Stimulated activated CD4-positive, alpha-beta T cell treated with anti-CD3 and anti-CD28 coated beads, Interleukin-1b, Interleukin-23, amount 100 ng/mL, for 1 hour (primary cell): ENCODE results near the gene ZMIZ2.
"Not testable (repeated sequence)": the region's sequence is repeated elsewhere in the genome, so short reads cannot be mapped to it uniquely, and the experiment has no call there.

ENCODE experiments used
- DNase-seq, 2 donors: peaks; one replicate each; pipeline ENCODE4 v3.0.0-alpha.2; 2020; ENCODE audit warnings: low read depth in 2 of 2

ZMIZ2 gene

GRCh38 chr7:44748045-44748947 lies at the start of gene ZMIZ2:
Gene ZMIZ2 (plus strand): TSS chr7:44748847. CDS start chr7:44756250, 7,403 bp downstream.
- DNase-seq = peak; percentile 86 to 88

DNA sequence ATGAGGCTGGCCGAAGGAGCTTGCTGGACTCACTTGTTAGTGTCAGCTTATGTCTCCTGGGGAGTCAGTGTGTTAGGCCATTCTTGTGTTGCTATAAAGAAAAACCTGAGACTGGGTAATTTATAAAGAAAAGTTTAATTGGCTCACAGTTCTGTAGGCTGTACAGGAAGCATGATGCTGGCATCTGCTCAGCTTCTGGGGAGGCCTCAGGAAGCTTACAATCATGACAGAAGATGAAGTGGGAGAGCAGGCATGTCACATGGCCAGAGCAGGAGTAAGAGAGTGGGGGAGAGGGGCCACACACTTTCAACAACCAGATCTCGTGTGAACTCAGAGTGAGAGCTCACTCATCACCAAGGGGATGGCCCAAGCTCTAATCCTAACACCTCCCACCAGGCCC lies 49.0 kb upstream of the ZMIZ2 start:
- DNase-seq = not testable (repeated sequence)

GRCh38 chr7:44700322-44700721 lies 48.3 kb upstream of the ZMIZ2 start:
- no peak for DNase-seq

DNA sequence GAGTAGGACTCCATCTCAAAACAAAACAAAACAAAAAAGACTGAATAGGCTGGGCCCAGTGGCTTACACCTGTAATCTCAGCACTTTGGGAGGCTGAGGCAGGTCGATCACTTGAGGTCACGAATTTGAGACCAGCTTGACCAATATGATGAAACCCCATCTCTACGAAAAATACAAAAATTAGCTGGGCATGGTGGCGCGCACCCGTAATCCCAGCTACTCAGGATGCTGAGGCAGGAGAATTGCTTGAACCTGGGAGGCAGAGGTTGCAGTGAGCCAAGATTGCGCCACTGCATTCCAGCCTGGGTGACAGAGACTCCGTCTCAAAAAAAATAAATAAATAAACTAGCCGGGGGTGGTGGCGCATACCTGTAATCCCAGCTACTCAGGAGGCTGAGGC lies 45.3 kb upstream of the ZMIZ2 start:
- DNase-seq = not testable (repeated sequence)

DNA sequence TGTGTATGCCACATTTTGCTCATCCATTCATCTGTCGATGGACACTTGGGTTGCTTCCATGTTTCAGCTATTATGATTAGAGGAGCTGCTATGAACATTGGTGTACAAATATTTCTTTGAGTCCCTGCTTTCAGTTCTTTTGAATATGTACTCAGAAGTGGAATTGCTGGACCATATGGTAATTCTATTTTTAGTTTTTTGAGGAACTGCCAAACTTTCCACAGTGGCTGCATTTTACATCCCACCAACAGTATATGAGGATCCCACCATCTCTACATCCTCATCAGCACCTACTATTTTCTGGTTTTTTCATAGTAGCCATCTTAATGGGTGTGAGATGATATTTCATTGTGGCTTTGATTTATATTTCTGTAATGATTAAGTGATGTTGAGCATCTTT lies 44.7 kb upstream of the ZMIZ2 start:
- DNase-seq = no peak

DNA sequence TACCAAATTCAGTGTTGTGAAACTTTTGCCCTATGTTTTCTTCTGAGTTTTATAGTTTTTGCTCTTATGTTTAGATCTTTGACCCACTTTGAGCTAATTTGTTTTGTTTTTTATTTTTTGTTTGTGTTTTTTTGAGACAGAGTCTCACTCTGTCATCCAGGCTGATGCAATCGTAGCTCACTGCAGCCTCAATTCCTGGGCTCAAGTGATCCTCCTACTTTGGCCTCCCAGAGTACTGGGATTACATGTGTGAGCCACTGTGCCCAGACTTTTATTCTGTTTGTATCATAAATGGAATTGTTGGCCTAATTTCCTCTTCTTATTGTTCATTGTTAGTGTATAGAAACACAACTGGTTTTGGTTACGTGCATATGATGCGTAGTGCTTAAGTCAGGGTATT lies 43.2 kb upstream of the ZMIZ2 start:
- no peak for DNase-seq

DNA sequence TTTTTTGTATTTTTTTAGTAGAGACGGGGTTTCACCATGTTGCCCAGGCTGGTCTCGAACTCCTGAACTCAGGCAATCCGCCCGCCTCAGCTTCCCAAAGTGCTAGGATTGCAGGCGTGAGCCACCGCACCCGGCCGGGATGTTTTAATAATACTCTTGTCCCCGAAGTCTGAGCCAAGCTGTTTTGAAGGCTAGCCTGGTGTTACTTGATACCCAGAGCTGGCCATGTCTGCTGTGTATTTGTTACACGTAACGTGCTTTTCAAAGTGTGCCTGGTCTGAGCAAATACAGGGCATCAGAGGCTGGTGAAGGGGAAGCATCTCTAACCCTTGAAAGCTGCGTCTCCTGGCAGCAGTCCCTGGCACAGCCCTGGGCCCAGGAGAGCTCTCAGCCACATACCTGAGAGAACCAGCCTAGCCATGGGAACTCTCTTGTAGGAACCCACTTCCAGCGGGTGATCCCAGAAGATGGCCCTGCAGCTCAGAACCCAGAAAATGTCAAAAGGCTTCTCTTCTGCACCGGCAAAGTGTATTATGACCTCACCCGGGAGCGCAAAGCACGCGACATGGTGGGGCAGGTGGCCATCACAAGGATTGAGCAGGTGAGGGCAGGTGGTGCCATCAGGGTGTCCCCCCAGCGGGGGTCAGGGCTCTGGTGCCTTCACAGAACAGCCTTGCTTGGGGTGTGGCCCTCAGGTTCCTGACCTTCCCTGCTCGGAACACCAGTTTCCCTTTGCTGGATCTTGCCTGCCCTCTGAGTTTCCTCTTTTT lies 41.7 kb upstream of the ZMIZ2 start:
- DNase-seq = no peak

DNA sequence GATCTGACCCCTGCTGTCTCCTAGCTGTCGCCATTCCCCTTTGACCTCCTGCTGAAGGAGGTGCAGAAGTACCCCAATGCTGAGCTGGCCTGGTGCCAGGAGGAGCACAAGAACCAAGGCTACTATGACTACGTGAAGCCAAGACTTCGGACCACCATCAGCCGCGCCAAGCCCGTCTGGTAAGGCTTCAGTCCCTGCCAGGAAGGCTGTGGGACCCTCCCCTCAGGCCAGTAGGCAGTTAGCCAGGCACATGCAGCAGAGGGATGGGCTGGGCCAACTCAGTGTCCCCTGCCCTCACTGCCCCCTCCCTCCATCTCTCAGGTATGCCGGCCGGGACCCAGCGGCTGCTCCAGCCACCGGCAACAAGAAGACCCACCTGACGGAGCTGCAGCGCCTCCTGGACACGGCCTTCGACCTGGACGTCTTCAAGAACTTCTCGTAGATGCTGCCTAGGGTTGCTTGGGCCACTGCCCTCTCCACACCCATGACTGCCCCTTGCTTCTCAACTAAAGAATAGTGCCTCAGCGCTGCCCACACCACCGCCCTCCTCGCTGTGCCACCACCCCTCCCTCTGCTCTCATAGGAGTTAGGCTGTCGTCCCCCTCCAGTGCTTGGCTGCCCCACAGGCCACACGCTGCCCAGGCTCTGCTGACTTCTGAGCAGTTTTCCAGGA lies 41.0 kb upstream of the ZMIZ2 start:
- no peak for DNase-seq

- DNase-seq = no peak
Measured at GRCh38 chr7:44709011-44709915, 39.4 kb upstream of the ZMIZ2 start.

- DNase-seq = no peak
Measured at GRCh38 chr7:44709945-44710596, 38.6 kb upstream of the ZMIZ2 start.

DNA sequence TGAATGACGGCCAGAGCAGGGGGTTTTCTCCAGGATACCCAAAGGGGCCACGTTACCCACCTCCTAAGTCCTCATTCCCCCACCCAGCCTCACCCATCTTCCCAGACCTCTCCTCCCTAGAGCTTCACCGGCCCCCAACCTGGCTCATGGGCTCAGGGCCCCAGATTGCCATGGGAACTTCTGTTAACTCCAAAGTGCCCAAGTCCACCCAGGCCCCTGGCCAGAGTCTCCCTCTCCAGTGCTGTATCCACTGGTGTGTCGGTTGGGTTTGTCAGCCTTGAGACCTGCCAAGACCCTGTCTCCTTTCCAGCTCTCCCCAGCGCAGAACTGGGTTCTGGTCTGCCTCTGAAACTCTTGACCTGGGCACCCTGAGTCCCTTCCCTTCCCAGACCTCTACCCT lies 37.1 kb upstream of the ZMIZ2 start:
- no peak for DNase-seq

DNA sequence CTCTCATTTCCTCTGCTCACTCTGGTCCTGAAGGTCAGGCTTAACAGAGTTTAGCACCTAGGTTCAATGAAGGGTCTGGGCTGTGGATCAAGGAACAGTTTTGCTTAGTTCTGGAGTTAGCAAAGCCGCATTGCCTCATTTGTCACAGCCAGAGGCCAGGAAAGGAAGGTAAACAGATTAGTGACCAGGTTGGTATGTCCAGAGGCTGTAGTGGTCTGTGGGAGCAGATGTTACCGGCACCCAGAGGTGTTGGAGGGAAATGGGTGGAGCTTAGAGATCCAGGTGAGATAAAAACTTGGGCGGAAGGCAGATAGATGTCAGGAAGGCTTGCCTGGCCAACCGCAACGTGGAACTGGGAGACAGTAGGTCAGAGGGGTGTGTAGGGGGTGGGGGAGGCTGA lies 36.6 kb upstream of the ZMIZ2 start:
- DNase-seq = no peak

GRCh38 chr7:44713141-44713540 lies 35.5 kb upstream of the ZMIZ2 start:
- DNase-seq = no peak

- DNase-seq = no peak
Measured at GRCh38 chr7:44713680-44714335, 34.8 kb upstream of the ZMIZ2 start.

DNA sequence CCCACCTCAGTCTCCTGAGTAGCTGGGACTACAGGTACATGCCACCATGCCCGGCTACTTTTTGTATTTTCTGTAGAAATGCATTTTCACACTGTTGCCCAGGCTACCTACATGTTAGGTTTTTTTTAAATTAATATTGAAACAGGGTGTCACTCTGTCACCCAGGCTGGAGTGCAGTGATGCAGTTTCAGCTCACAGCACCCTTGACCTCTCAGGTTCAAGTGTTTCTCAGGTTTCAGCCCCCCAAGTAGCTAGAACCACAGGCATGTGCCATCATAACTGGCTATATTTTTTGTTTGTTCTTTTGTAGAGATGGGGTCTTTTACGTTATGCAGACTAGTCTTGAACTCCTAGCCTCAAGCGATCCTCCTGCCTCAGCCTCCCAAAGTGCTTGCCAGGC lies 32.4 kb upstream of the ZMIZ2 start:
- DNase-seq = no peak

GRCh38 chr7:44720301-44720700 lies 28.3 kb upstream of the ZMIZ2 start:
- no peak for DNase-seq

GRCh38 chr7:44724276-44724675 lies 24.4 kb upstream of the ZMIZ2 start:
- no peak for DNase-seq

DNA sequence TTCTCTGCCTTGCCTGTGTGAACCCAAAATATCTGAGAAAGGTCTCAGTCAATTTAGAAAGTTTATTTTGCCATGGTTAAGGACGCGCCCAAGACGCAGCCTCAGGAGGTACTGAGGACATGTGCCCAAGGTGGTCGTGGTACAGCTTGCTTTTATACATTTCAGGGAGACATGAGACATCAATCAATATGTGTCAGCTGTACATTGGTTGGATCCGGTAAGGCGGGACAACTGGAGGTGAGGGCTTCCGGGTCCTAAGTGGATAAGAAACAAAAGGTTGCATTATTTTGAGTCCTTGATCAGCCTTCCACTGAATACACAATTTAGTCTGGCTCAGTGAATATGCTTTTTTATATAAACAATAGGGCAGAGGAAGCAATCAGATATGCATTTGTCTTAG lies 22.4 kb upstream of the ZMIZ2 start:
- not testable (repeated sequence) for DNase-seq

DNA sequence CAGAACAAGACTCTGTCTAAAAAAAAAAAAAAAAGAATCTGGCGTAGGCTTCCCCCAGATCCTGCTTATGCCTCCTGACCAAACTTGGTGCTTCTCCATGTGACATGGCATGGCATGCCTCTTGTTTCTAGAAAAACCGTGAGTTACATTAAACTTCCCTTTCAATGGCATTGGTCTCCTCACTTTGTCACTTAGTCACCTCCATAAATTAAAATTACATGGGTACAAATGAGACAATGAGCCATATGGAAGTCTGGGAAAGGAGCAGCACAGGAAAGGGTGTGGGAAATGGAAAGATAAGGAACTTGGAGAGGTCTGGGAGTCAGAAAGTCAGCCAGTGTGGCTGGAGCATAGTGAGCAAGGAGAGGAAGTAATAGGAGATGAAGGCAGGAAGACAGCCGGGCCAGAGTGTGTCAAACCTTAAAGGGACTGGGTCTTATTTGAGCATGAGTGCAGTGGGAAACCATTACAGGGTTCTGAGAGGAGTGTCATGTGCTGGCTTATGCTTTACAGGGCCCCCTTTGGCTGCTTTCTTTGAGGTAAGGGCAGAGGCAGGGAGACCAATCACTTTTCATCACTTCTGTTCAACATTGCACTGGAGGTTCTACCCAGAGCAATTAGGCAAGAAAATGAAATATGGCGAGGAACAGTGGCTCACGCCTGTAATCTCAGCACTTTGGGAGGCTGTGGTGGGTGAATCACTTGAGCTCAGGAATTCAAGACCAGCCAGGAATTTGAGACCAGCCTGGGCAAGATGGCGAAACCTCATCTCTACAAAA lies 21.3 kb upstream of the ZMIZ2 start:
- DNase-seq = no peak

DNA sequence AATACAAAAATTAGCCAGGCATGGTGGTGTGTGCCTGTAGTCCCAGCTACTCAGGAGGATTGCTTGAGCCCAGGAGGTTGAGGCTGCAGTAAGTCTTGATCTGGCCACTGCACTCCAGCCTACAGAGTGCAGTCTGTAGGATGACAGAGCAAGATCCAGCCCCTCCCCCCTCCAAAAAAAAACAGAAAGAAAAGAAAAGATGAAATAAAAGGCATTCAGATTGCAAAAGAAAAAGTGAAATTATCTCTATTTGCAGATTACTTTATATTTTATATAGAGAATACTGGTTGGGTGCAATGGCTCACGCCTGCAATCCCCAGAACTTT lies 20.7 kb upstream of the ZMIZ2 start:
- no peak for DNase-seq
